Aorta (tissue), 5 donors: ENCODE results near the gene ZNF343. TPM values are rescaled to one million over a fixed set of nuclear protein-coding genes. Genes with fewer than 3 reads are reported as not detected.

Source experiments
- ATAC-seq: fragments of 200-7000 bp; cut with Tn5 transposase; one replicate; pipeline ENCODE4 v1.9.1; 2022; ENCODE audit warnings: moderate library complexity; ENCODE audit not compliant: low FRiP score
- DNase-seq, 2 donors: peaks; one replicate each; pipeline ENCODE4 v3.0.0-alpha.2; 2020
- H3K27ac ChIP-seq, 2 donors: one replicate each; pipeline ENCODE4 v1.5.1; 2013; ENCODE audit warnings: low read length in 2 of 2, mild to moderate bottlenecking in 2 of 2, moderate library complexity in 2 of 2, control low read depth in 1 of 2, inconsistent platforms in 1 of 2, low read depth in 1 of 2
- H3K27me3 ChIP-seq, 2 donors: one replicate each; pipeline ENCODE4 v1.6.1; 2013; ENCODE audit warnings: control low read depth in 1 of 2, low read length in 1 of 2, mild to moderate bottlenecking in 1 of 2, moderate library complexity in 1 of 2; ENCODE audit not compliant: insufficient read depth in 2 of 2, control insufficient read depth in 1 of 2
- H3K36me3 ChIP-seq, 2 donors: one replicate each; pipeline ENCODE4 v1.6.1; 2013; ENCODE audit warnings: control low read depth in 1 of 2, low read length in 1 of 2, mild to moderate bottlenecking in 1 of 2; ENCODE audit not compliant: insufficient read depth in 2 of 2, control insufficient read depth in 1 of 2
- H3K4me1 ChIP-seq, 2 donors: one replicate each; pipeline ENCODE4 v1.6.1; 2013; ENCODE audit warnings: low read length in 2 of 2, control low read depth in 1 of 2, mild to moderate bottlenecking in 1 of 2, moderate library complexity in 1 of 2; ENCODE audit not compliant: insufficient read depth in 2 of 2, control insufficient read depth in 1 of 2
- H3K4me3 ChIP-seq, 2 donors: one replicate each; pipeline ENCODE4 v1.5.1; 2013; ENCODE audit warnings: low read length in 2 of 2, control low read depth in 1 of 2, mild to moderate bottlenecking in 1 of 2
- H3K9me3 ChIP-seq: one replicate; pipeline ENCODE4 v1.6.1; 2013; ENCODE audit warnings: mild to moderate bottlenecking, low read length; ENCODE audit not compliant: control insufficient read depth
- WGBS, 2 donors: extraction: QIAGEN DNeasy Blood & Tissue Kit; methylation state at CpG; one replicate each; pipeline ENCODE4 v1.1.7; 2013; 5-methylcytosine and 5-hydroxymethylcytosine counted together
- intact Hi-C, 2 donors: fragments of 100-400 bp; cut with DNase I; formaldehyde crosslinking; loops; one replicate each; pipeline versions ENCODE4 v1.14.2 to v1.15.0; 2022
- polyA plus RNA-seq, 2 donors: library from polyadenylated mRNA; stranded (reverse); fragments of 200-250 nt; gene quantifications; one replicate each; pipeline ENCODE4 v1.2.3, GENCODE V29; 2013
- total RNA-seq, 2 donors: library from RNA; stranded (reverse); fragmentation: NEBNext Ultra II Directional; extraction: Animal tissue kit (Norgen Biotek cat#: 25700); gene quantifications; one replicate each; pipeline ENCODE4 v1.2.1, GENCODE V29; 2021
- donor health status: healthy with polysubstance abuse.
- donor health status: Bipolar disorder and iron deficiency.
- donor health status: DM: no; HTN: no; CAD: no.
- donor health status: DM: no; HTN: no; CAD: no.
- donor health status: DM: yes; HTN: yes; CAD: no.

The ZNF343 gene
- total and polyA plus RNA-seq, 4 donors = 5.3 to 15.0 (median 11.8) TPM

- no peak for DNase-seq
- no peaks in the 10 kb centered on the region for H3K27me3 ChIP-seq
- peaks cover 4% of the 10 kb centered on the region for H3K9me3 ChIP-seq
- intact Hi-C loops = no loop called here
- H3K4me1 ChIP-seq = no peaks in the 10 kb centered on the region
- no peaks in the 10 kb centered on the region for H3K36me3 ChIP-seq
- ATAC-seq = no peak
- H3K4me3 ChIP-seq = no peak overlapping the region
- no peak overlapping the region for H3K27ac ChIP-seq
- 87 to 92% methylated on average over 1 of the region's 1 CpG for WGBS, 2 donors
Observed at GRCh38 chr20:2449386-2449785, 59.3 kb downstream of the ZNF343 start.

- Histone ChIP-seq H3K4me3 (no peak overlapping the region), H3K36me3 (no peaks in the 10 kb centered on the region), H3K4me1 (no peaks in the 10 kb centered on the region), H3K9me3 (peaks cover 4% of the 10 kb centered on the region), H3K27me3 (no peaks in the 10 kb centered on the region), H3K27ac (no peak overlapping the region)
- DNase-seq (no peak), ATAC-seq (no peak)
- intact Hi-C loops = no loop called here
- 61 to 67% methylated on average over 4 of the region's 4 CpGs for WGBS, 2 donors
Observed at GRCh38 chr20:2446845-2447244, 61.9 kb downstream of the ZNF343 start.

Other genes starting within 250 kb of the ZNF343 start
- gene TGM3, start 212.9 kb downstream of the ZNF343 start, total RNA-seq = not detected
- under 1 TPM; 0.72 to 0.75 TPM for gene TGM3, start 212.9 kb downstream of the ZNF343 start, polyA plus RNA-seq
- not detected for gene TGM6, start 128.0 kb downstream of the ZNF343 start, total RNA-seq
- gene TGM6, start 128.0 kb downstream of the ZNF343 start, polyA plus RNA-seq = not detected
- 10 to 100 TPM; 84.2 to 89.8 TPM for gene SNRPB, start 38.1 kb downstream of the ZNF343 start, total RNA-seq
- 100 to 1,000 TPM; 106 to 116 TPM for gene SNRPB, start 38.1 kb downstream of the ZNF343 start, polyA plus RNA-seq
- gene TMC2, start 27.7 kb upstream of the ZNF343 start, total RNA-seq = under 1 TPM in 1 of 2 donors, not detected in 1; 0.15 TPM
- under 1 TPM in 1 of 2 donors, not detected in 1; 0.10 TPM for gene TMC2, start 27.7 kb upstream of the ZNF343 start, polyA plus RNA-seq
- 10 to 100 TPM; 81.6 to 88.3 TPM for gene NOP56, start 143.7 kb upstream of the ZNF343 start, total RNA-seq
- 100 to 1,000 TPM in 1 of 2 donors, 10 to 100 TPM in 1; 46.8 to 138 TPM for gene NOP56, start 143.7 kb upstream of the ZNF343 start, polyA plus RNA-seq
- gene IDH3B, start 155.3 kb upstream of the ZNF343 start, total RNA-seq = 10 to 100 TPM; 51.4 to 63.1 TPM
- 100 to 1,000 TPM in 1 of 2 donors, 10 to 100 TPM in 1; 55.3 to 104 TPM for gene IDH3B, start 155.3 kb upstream of the ZNF343 start, polyA plus RNA-seq
- gene EBF4, start 183.9 kb upstream of the ZNF343 start, total RNA-seq = 10 to 100 TPM; 16.7 to 19.9 TPM
- gene EBF4, start 183.9 kb upstream of the ZNF343 start, polyA plus RNA-seq = 10 to 100 TPM; 10.8 to 30.3 TPM